Fibroblast of the conjunctiva (primary cell): Measurements from ENCODE around the gene MYO7A.

ENCODE experiments used
- DNase-seq: peaks from one replicate; pipeline ENCODE4 v3.0.0-alpha.2; 2010; ENCODE audit warnings: low read depth

MYO7A gene

DNA sequence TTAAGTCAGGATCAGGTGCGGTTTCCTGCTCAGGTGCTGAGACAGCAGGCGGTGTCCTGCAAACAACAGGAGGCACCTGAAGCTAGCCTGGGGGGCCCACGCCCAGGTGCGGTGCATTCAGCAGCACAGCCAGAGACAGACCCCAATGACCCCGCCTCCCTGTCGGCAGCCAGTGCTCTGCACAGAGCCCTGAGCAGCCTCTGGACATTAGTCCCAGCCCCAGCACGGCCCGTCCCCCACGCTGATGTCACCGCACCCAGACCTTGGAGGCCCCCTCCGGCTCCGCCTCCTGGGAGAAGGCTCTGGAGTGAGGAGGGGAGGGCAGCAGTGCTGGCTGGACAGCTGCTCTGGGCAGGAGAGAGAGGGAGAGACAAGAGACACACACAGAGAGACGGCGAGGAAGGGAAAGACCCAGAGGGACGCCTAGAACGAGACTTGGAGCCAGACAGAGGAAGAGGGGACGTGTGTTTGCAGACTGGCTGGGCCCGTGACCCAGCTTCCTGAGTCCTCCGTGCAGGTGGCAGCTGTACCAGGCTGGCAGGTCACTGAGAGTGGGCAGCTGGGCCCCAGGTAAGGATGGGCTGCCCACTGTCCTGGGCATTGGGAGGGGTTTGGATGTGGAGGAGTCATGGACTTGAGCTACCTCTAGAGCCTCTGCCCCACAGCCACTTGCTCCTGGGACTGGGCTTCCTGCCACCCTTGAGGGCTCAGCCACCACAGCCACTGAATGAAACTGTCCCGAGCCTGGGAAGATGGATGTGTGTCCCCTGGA is at the start of gene MYO7A:
Gene MYO7A, plus strand, starts transcription at position 327 of the 772 bp plus-strand sequence. CDS start 2,389 bp downstream, outside the sequence.
- no peak for DNase-seq

DNA sequence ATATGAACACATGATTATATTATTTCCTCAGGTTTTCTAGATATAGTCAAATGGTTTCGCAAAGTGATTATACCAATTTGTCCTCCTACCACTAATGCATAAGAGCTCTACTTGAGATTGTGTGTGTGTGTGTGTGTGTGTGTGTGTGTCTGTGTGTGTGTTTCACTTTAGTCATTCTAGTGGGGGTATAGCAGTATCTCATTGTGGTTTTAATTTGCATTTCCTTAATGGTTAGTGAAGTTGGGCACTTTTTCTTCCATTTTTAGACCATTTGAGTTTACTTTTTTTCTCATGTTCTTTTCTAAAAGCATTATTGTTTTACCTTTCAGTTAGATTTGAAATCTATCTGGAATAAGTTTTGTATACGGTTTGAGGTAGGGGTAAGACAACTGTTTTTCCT is 48.4 kb upstream of the MYO7A start:
- DNase-seq = no peak

- no peak for DNase-seq
Measured at GRCh38 chr11:77080643-77081210, 47.3 kb upstream of the MYO7A start.

GRCh38 chr11:77081381-77081851 is 46.6 kb upstream of the MYO7A start:
- DNase-seq = no peak

DNA sequence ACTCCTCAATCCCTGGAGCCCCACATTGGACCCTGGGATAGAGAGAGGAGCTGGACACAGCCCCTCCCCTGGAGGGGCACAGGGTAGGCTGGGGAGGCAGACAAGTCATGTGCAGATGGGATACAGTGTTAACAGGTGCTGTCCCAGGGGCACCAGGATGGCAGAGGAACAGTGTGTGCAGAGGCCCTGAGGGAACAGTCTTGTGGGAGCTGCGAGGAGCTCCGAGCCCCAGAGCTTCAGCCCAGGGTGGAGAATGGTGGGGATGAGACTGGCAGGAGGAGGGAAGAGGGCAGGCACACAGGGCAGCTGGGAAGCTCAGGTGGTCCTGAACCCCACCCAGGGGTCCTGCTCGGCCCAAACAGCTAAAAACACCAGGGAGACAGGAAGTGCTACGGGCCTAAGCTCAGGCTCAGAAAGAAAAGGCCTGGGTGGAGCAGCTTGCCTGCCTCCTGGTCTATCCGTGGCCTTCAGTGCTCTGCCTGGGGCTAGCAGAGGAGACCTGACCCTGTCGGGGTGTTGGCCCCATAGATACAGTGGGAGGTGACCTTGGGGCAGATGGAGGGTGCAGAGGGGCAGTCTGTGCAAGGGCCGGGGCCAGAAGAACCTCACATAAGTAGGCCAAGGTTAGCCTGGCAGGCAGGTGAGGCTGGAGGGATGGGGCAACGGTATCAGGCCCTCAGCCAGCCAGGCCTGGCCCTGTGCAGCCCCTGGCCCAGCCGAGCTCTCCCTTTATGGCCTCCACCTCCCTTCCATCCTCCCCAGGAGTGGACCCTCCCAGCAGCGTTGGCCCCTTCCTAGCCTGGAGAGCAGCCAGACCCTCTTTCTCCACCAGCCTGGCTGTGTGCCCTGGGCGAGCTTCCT is 45.8 kb upstream of the MYO7A start:
- DNase-seq = no peak

DNA sequence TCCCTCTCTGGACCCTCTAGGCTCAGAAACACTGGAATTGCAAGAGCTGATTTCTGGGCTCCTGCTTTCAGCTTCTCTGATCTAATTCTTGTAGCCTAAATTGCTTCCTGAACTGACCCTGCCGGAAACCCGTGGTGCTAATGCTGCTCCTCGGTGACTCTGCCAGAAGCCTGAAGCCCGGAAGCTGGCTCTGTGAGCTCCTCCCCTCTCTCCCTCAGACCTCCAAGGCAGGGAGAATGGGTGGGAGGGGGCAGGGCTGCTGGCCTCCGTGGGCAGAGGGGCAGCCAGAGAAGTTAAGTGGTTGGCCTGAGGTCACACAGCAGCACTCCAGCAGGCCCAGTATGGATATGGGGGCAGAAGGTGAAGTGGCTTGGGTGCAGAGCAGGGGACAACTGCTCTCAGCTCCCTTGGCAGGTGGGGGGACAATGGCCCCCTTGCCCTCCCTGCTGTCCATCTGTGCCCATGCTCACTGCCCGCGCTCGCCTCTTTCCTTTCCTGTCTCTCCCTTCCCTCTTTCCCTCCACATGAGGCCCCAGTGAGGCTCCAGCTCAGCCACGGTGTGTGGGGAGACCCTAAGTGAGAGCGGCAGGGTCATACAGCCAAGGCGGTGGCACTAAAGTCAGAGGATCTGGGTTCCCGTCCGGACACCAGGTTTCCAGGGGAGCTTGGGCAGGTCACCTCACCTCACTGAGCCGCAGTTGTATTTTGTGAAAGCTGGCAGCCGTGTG is 45.0 kb upstream of the MYO7A start:
- DNase-seq = no peak

DNA sequence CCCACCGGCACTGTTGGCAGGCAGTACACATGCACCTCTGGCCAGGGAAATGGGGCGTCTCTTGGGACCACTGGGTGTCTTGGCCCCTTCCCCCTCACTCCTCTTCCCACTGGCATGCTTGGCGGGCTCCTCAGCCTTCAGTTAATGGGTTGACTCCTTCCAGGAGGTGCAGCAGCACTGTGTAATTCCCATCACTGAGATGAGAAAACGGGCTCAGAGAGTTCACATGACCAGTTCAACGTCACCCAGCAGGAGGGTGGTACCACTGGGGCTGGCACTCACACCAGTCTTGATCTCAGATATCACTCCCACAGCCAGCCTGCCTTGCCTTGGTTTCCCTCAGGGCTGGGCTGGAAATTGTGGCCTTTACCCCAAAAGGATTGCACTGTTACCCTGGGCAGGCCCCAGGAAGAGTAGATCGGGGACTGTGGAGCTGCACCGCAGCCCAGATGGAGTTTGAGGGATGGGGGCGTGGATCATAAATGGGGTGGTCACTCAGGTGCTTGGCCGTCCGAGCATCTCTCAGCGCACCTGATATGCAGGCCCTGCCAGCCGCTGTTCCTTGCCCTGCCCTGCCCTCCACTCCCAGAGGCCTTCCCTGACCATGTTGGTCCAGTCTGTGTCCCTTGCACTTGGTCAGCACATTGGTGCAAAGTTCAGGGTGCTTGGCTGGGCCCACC is 44.3 kb upstream of the MYO7A start:
- no peak for DNase-seq

GRCh38 chr11:77084581-77085191 is 43.4 kb upstream of the MYO7A start:
- no peak for DNase-seq

DNA sequence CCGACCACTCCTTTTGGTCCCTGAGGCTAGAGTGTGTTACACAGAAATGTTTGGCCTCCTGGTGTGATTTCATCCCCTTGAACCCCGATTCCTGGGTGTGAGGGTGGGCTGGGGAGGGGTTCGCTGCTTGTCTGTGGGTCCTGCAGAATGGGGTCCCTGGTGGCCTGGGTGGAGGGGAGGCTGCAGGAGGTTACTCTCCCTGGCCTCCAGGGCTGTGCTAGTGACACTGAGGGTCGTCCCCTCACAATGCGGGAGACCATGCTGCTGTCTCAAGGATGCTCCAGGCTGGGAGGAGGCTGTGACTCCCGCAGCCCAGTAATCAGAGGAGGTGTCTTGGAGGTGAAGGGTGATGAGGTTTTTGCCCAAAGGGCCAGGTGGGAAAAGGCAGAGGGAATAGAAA is 42.4 kb upstream of the MYO7A start:
- no peak for DNase-seq

GRCh38 chr11:77086521-77087472 is 41.2 kb upstream of the MYO7A start:
- no peak for DNase-seq

DNA sequence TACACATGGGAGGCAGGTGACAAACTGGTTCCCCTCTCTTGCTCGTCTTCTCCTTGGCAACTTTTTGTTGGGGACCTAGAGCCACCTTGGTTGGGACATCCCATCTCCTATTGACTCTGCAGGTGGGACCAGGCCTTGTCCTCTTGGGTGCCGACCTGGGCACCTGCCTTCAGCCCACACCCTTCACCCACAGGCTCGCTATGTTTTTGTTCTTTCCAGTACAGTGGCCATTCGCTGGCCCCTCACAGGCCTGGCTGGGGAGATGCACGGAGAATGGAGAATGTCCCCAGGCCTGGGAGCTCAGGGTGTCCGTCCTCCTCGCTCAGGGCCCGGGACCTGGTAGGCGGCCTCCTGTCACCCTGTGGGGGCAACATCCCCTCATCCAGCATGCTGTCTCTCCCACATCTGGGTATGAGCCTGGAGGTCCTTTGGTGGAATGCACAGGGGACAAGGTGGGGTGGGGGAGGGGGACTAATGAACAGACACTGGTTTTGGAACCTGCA is 40.3 kb upstream of the MYO7A start:
- no peak for DNase-seq

DNA sequence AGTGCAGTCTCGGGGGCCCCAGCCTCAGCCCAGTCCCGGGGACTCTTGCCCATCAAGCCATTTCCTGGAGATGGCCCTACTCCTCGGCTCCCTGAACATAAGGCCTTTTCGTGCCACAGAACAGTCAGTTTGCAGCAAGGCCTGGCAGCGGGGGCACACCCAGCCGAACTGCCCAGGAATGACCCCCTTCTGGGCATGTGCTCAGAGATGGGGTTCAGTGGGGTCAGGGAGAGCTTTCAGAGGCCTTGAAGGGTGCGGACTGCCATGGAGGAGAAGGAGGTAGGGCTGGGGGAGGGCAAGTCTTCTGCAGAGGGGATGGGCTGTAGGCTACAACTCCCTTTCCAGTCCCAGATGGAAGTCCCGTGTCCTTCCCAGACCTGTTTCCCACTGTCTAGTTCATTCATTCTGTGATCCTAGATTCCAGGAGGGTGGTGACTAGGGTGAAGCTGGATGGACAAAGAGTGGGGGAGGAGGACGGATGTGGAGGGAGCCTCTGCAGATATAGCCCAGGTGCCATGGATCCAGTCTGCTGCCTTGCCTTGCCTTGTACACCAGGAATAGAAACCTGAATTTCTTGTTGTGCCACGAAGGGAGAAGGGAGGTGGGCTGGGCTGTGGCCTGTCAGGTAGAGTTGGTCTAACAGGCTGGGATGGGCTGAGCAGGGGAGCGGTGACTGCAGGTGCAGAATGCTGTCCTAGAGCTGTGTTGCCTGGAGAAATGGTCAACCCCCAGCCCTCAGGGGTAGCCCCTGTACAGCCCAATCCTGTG is 39.6 kb upstream of the MYO7A start:
- DNase-seq = no peak

DNA sequence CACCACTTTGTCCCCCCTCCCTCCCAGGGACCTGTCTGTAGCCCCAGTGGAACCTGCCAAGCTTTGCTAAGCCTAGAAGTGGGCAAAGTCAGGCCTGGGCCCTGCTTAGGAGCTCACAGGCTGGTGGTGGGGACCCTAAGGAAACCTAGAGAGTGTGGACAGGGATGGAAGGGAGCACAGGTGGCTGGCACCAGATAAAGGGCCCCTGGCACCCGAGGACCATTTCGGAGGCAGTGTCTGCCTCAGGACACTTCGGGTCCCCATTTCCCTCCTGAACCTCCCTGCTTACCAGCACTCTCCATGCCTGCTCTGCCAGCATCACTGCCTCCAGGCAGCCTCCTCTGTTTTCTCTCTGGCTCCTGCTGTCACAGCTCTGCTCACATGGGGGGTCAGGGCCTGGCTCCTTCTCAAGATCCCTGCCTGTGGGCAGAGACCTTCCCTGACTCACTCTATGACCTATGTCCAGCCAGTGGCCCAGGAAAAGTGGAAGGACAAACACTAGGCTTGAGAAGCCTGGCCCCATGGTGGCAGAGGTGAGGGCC is 39.0 kb upstream of the MYO7A start:
- no peak for DNase-seq

DNA sequence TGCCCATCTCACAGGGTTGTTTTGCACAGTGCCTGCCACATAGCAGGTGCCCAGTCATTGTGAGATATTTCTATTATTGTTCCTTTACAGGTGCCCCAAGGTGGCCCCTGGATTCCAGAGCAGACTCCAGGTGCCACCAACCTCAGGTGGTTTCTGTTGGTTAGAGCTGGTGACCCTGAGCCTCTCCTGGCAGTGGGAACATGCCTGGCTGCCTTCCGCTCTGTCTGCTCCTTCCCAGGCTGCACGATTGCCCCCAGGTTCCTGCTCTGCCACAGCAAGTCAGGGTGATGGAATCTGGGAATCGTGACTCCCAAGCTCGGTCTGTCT is 38.0 kb upstream of the MYO7A start:
- no peak for DNase-seq

DNA sequence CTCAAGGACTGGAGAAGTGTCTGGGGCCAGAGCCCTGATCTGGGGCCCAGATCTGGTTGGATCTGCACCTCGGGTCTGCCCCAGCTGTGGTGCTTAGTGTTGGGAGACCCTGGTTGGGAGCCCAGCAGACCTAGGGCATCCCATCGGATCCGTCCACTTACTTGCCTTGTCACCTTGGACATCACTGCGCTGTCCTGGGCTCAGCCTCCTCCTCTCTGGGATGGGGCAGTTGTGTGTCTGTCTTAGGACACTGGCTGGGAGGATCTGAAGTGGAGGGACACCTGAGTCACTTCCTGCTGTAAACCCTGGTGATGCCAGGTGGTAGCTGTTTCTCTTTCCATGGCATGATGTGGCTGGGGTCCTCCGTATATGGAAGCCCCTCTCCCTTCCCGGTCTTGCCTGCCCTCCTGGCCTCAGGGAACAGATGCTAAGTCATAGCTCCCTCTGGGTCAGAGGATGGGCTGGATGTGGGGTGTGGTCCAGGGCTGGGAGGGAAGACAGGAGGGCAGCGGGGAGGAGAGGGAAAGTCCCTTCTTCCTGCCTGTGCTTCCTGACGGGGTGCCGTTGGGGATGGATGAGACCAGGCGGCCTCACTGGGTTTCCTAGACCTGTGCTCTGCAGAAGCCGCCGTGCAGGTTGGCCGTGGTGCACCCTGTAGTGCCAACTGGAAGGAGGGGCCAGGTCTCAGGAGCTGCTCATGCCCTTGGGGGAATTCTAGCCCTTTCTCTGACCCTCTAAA is 37.5 kb upstream of the MYO7A start:
- no peak for DNase-seq

GRCh38 chr11:77091146-77091940 is 36.7 kb upstream of the MYO7A start:
- peak; percentile 60 for DNase-seq

DNA sequence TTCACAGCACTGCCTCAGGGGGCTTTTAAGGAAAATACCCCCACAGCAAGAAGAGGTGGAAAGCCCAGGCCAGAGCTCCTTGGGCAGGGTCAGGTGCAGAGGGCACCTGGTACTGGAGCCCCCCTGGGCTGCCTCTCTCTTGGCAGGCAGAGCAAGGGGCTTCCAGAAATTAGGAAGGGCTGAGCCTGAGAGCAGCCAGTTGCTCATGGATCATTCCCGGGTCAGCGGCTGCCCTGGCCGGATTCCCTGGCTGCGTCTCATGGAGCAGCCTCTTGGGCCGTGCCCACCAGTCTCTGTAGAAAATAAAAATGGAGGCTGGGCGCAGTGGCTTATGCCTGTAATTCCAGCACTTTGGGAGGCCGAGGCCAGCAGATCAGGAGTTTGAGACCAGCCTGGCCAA is 35.7 kb upstream of the MYO7A start:
- DNase-seq = no peak
